Gastroesophageal sphincter (tissue), 3 donors: Measurements from ENCODE around the gene EXOC4.

Experiments used
- EP300 ChIP-seq: sonication (generic); formaldehyde crosslinking; IDR thresholded peaks from one replicate; pipeline ENCODE4 v1.6.1; 2017; ENCODE audit warnings: antibody characterized with exemption, mild to moderate bottlenecking
- POLR2A ChIP-seq, 2 donors: fragments of 450-650 bp; IDR thresholded peaks; one replicate each; pipeline ENCODE4 v1.6.1; 2017; ENCODE audit warnings: antibody characterized with exemption in 2 of 2, mild to moderate bottlenecking in 2 of 2, moderate library complexity in 1 of 2
- POLR2AphosphoS5 ChIP-seq: sonication (generic); formaldehyde crosslinking; IDR thresholded peaks from one replicate; pipeline ENCODE4 v1.6.1; 2017; ENCODE audit warnings: antibody characterized with exemption
- TF ChIP-seq, protein P1 (sequence below), 4 experiments: fragments of 200-600 bp in 2 of 4; fragments of 450-650 bp in 2 of 4; sonication (generic) in 1 of 4; IDR thresholded peaks; one replicate each; pipeline ENCODE4 v1.5.1; 2017 to 2019; ENCODE audit warnings: antibody characterized with exemption in 4 of 4, mild to moderate bottlenecking in 2 of 4, moderate library complexity in 2 of 4

DNA sequence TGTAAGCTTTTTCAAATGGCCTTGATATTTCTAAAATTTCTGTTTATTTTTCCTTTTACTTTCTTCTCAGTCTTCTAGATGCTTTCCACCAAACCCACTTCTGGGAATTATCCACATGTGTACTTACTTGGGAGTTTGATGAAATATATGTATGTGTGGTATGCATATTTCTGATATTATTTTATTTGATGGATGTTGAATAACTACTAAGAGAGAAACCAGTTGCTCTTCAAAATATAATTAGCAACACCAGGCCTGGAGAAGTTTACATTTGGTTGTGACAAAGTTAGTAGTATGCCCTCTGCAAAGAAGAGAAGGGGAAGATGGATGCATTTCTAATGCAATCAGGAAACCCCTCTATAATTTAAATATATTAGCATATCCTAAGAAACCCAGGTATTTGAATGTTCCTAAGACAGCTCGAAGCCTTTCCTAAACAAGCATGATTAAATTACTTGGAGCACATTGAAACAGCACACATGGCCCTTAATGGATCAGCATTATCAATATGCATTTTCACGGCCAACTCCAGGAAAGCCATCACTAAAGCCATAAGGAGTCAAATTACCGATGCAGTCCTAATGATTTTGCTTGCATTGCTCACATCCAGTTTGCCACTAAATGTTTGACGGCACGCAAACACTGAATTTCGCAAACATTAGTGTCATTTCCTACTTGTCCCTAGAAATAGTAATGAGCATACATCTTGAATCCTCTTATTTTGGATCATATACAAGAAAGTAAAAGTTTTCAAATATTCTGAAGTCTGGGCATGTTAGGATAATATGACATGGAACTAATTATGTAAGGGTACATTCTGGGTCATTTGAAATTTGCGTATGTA lies 393.8 kb downstream of the EXOC4 start:
- TF ChIP-seq, protein P1, sequence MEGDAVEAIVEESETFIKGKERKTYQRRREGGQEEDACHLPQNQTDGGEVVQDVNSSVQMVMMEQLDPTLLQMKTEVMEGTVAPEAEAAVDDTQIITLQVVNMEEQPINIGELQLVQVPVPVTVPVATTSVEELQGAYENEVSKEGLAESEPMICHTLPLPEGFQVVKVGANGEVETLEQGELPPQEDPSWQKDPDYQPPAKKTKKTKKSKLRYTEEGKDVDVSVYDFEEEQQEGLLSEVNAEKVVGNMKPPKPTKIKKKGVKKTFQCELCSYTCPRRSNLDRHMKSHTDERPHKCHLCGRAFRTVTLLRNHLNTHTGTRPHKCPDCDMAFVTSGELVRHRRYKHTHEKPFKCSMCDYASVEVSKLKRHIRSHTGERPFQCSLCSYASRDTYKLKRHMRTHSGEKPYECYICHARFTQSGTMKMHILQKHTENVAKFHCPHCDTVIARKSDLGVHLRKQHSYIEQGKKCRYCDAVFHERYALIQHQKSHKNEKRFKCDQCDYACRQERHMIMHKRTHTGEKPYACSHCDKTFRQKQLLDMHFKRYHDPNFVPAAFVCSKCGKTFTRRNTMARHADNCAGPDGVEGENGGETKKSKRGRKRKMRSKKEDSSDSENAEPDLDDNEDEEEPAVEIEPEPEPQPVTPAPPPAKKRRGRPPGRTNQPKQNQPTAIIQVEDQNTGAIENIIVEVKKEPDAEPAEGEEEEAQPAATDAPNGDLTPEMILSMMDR (IDR thresholded peaks at IDR 0.05): no peak
- TF ChIP-seq POLR2A (IDR thresholded peaks at IDR 0.05) (no peak), POLR2AphosphoS5 (no peak), EP300 (no peak)
